Suppressor macrophage treated with lipopolysaccharide for 4 hours (primary cell): Measurements from ENCODE around the gene VGLL4.
"Not testable (repeated sequence)": the region's sequence is repeated elsewhere in the genome, so short reads cannot be mapped to it uniquely, and the experiment has no call there.

ENCODE experiments used
- DNase-seq: peaks from one replicate; pipeline ENCODE4 v3.0.0-alpha.2; 2020

VGLL4 gene

GRCh38 chr3:11643605-11644087 is at the start of gene VGLL4:
Gene VGLL4, minus strand, starts transcription at chr3:11643915. Its CDS starts 397 bp downstream, at chr3:11643518.
- peak; percentile 89 for DNase-seq

- DNase-seq, result no peak
Measured at GRCh38 chr3:11692532-11692813, 48.8 kb upstream of the VGLL4 start.

GRCh38 chr3:11691767-11692531 is 48.2 kb upstream of the VGLL4 start:
- DNase-seq, result no peak

GRCh38 chr3:11690863-11691766 is 47.4 kb upstream of the VGLL4 start:
- DNase-seq, result no peak

GRCh38 chr3:11689749-11690148 is 46.0 kb upstream of the VGLL4 start:
- DNase-seq, result no peak

- not testable (repeated sequence) for DNase-seq
Measured at GRCh38 chr3:11684980-11685379, 41.3 kb upstream of the VGLL4 start.

- no peak for DNase-seq
Measured at GRCh38 chr3:11680509-11680908, 36.8 kb upstream of the VGLL4 start.

GRCh38 chr3:11679964-11680363 is 36.2 kb upstream of the VGLL4 start:
- DNase-seq, result no peak

- DNase-seq, result no peak
Measured at GRCh38 chr3:11672363-11672762, 28.6 kb upstream of the VGLL4 start.

- DNase-seq, result peak; percentile 37
Measured at GRCh38 chr3:11671648-11672100, 28.0 kb upstream of the VGLL4 start.

- DNase-seq, result no peak
Measured at GRCh38 chr3:11668243-11669235, 24.8 kb upstream of the VGLL4 start.

- no peak for DNase-seq
Measured at GRCh38 chr3:11665331-11665730, 21.6 kb upstream of the VGLL4 start.

- no peak for DNase-seq
Measured at GRCh38 chr3:11662392-11662990, 18.8 kb upstream of the VGLL4 start.

- DNase-seq, result peak; percentile 15
Measured at GRCh38 chr3:11661827-11662226, 18.1 kb upstream of the VGLL4 start.

- DNase-seq, result no peak
Measured at GRCh38 chr3:11661052-11661656, 17.4 kb upstream of the VGLL4 start.

GRCh38 chr3:11660242-11660641 is 16.5 kb upstream of the VGLL4 start:
- no peak for DNase-seq

- no peak for DNase-seq
Measured at GRCh38 chr3:11658180-11658579, 14.5 kb upstream of the VGLL4 start.

- DNase-seq, result no peak
Measured at GRCh38 chr3:11655196-11655928, 11.6 kb upstream of the VGLL4 start.

GRCh38 chr3:11654166-11654565 is 10.5 kb upstream of the VGLL4 start:
- DNase-seq, result no peak

GRCh38 chr3:11653298-11654055 is 9.8 kb upstream of the VGLL4 start:
- no peak for DNase-seq
